ENCODE results near the gene EPPIN.

The EPPIN gene

GRCh38 chr20:45502561-45502960 lies 44.6 kb downstream of the EPPIN start:
- Histone ChIP-seq H3K4me2 (ENCODE audit: low read length) (no peak overlapping the region), H3K9ac (no peak overlapping the region), H3K9me3 (ENCODE audit: control insufficient read depth, low read length) (no peaks in the 10 kb centered on the region), H2AFZ (no peak overlapping the region), H3K27ac (no peak overlapping the region), H3K79me2 (no peaks in the 10 kb centered on the region), H3K27me3 (ENCODE audit: control insufficient read depth, insufficient read depth, low read length) (no peaks in the 10 kb centered on the region), H3K4me1 (no peaks in the 10 kb centered on the region), H3K4me3 (ENCODE audit: low read depth, low read length) (no peak overlapping the region), H3K36me3 (ENCODE audit: control insufficient read depth, insufficient read depth, low read length) (no peaks in the 10 kb centered on the region)
- TF ChIP-seq CTCF (IDR thresholded peaks at IDR 0.05) = no peak

- Histone ChIP-seq H3K9ac (no peak overlapping the region), H2AFZ (no peak overlapping the region), H3K27ac (no peak overlapping the region), H3K27me3 (ENCODE audit: control insufficient read depth, insufficient read depth, low read length) (no peaks in the 10 kb centered on the region), H3K9me3 (ENCODE audit: control insufficient read depth, low read length) (no peaks in the 10 kb centered on the region), H3K4me1 (no peaks in the 10 kb centered on the region), H3K79me2 (no peaks in the 10 kb centered on the region), H3K36me3 (ENCODE audit: control insufficient read depth, insufficient read depth, low read length) (no peaks in the 10 kb centered on the region), H3K4me2 (ENCODE audit: low read length) (no peak overlapping the region), H3K4me3 (ENCODE audit: low read depth, low read length) (no peak overlapping the region)
- no peak for TF ChIP-seq CTCF (IDR thresholded peaks at IDR 0.05)
These were observed 45.6 kb downstream of the EPPIN start for GRCh38 chr20:45501600-45501999.

- Histone ChIP-seq H3K36me3 (ENCODE audit: control insufficient read depth, insufficient read depth, low read length) (no peaks in the 10 kb centered on the region), H3K4me1 (no peaks in the 10 kb centered on the region), H3K4me2 (ENCODE audit: low read length) (no peak overlapping the region)
These were observed 47.2 kb downstream of the EPPIN start for GRCh38 chr20:45500022-45500421.

GRCh38 chr20:45497971-45498494 lies 49.2 kb downstream of the EPPIN start:
- H3K4me2 ChIP-seq (ENCODE audit: low read length) = no peak overlapping the region
- H3K9ac ChIP-seq = no peak overlapping the region
- H3K4me1 ChIP-seq = no peaks in the 10 kb centered on the region
- H3K4me3 ChIP-seq (ENCODE audit: low read depth, low read length) = no peak overlapping the region
- H3K9me3 ChIP-seq (ENCODE audit: control insufficient read depth, low read length) = no peaks in the 10 kb centered on the region
- no peaks in the 10 kb centered on the region for H3K79me2 ChIP-seq
- H3K36me3 ChIP-seq (ENCODE audit: control insufficient read depth, insufficient read depth, low read length) = no peaks in the 10 kb centered on the region
- TF ChIP-seq CTCF (IDR thresholded peaks at IDR 0.05) = no peak
- H2AFZ ChIP-seq = no peak overlapping the region
- H3K27me3 ChIP-seq (ENCODE audit: control insufficient read depth, insufficient read depth, low read length) = no peaks in the 10 kb centered on the region
- no peak overlapping the region for H3K27ac ChIP-seq

More at GRCh38 chr20:45500022-45500421, 47.2 kb downstream of the EPPIN start:
- no peaks in the 10 kb centered on the region for H3K27me3 ChIP-seq (ENCODE audit: control insufficient read depth, insufficient read depth, low read length)
- no peak overlapping the region for H3K9ac ChIP-seq
- TF ChIP-seq CTCF (IDR thresholded peaks at IDR 0.05) = no peak
- no peak overlapping the region for H3K4me3 ChIP-seq (ENCODE audit: low read depth, low read length)
- H2AFZ ChIP-seq = no peak overlapping the region
- no peaks in the 10 kb centered on the region for H3K9me3 ChIP-seq (ENCODE audit: control insufficient read depth, low read length)
- no peaks in the 10 kb centered on the region for H3K79me2 ChIP-seq
- no peak overlapping the region for H3K27ac ChIP-seq

GRCh38 chr20:45496166-45496565 lies 51.0 kb downstream of the EPPIN start:
- Histone ChIP-seq H3K27ac (no peak overlapping the region), H3K9ac (no peak overlapping the region), H3K36me3 (ENCODE audit: control insufficient read depth, insufficient read depth, low read length) (no peaks in the 10 kb centered on the region), H3K4me1 (no peaks in the 10 kb centered on the region), H3K4me2 (ENCODE audit: low read length) (no peak overlapping the region), H3K4me3 (ENCODE audit: low read depth, low read length) (no peak overlapping the region), H2AFZ (no peak overlapping the region), H3K9me3 (ENCODE audit: control insufficient read depth, low read length) (no peaks in the 10 kb centered on the region), H3K27me3 (ENCODE audit: control insufficient read depth, insufficient read depth, low read length) (no peaks in the 10 kb centered on the region), H3K79me2 (no peaks in the 10 kb centered on the region)
- no peak for TF ChIP-seq CTCF (IDR thresholded peaks at IDR 0.05)

Measured in parathyroid adenoma (tissue), 2 donors.